HCT116 (cell line): Measurements from ENCODE around the gene RTN4. TPM values are rescaled to one million over a fixed set of nuclear protein-coding genes. Genes with fewer than 3 reads are reported as not detected.

Experiments
- ATAC-seq: fragments of 200-7000 bp; cut with Tn5 transposase; 2 replicates; pipeline ENCODE4 v1.9.1; 2020; ENCODE audit warnings: mild to moderate bottlenecking, moderate library complexity
- BruUV-seq: library from RNA; stranded (reverse); fragments of 400-500 nt; replicated peaks from 2 replicates; lab custom pipeline; 2021; lab: Mats Ljungman, UMichigan
- CTCF ChIA-PET: fragments of 300-600 bp; sonication (Branson Sonifier 250); formaldehyde crosslinking; loops from one replicate; lab custom pipeline; 2021; ENCODE audit warnings: antibody characterized with exemption; lab: Charles Lee
- POLR2A ChIA-PET: fragments of 300-600, 350-600 bp; sonication (Branson Sonifier 250); formaldehyde crosslinking; loops from one replicate; lab custom pipeline; 2021; ENCODE audit warnings: antibody characterized with exemption; lab: Charles Lee
- RAD21 ChIA-PET, 2 experiments: fragments of 300-600 bp; sonication (Branson Sonifier 250); formaldehyde crosslinking; loops; one replicate each; lab custom pipeline; 2023; ENCODE audit warnings: low total read pairs in 2 of 2; ENCODE audit not compliant: uncharacterized antibody in 2 of 2, unreplicated experiment in 2 of 2, low non-redundant PET in 1 of 2; lab: Charles Lee
- DNase-seq: peaks from one replicate; pipeline ENCODE4 v3.0.0-alpha.2; 2010; ENCODE audit warnings: low read depth, low spot score
- H2AFZ ChIP-seq: fragments of 200-600 bp; shearing (Covaris generic), sonication (generic); 2 replicates; pipeline ENCODE4 v1.6.1; 2017; ENCODE audit warnings: low read depth, mixed run types, mixed read lengths, antibody characterized with exemption, low read length; ENCODE audit not compliant: poor library complexity, severe bottlenecking
- H3K27ac ChIP-seq: 2 replicates; pipeline ENCODE4 v1.5.1; 2012; ENCODE audit warnings: low read depth, low read length
- H3K27me3 ChIP-seq: fragments of 200-600 bp; sonication (generic); 2 replicates; pipeline ENCODE4 v1.6.1; 2016; ENCODE audit warnings: mixed run types, low read length, mixed read lengths; ENCODE audit not compliant: insufficient read depth
- H3K36me3 ChIP-seq, 2 experiments: fragments of 200-500 bp in 1 of 2; fragments of 200-600 bp in 1 of 2; sonication (Bioruptor generic) in 1 of 2; sonication (generic) in 1 of 2; 2 replicates each; pipeline versions ENCODE4 v1.5.1 to v1.6.1; 2014 to 2016; ENCODE audit warnings: low read length in 2 of 2, inconsistent platforms in 1 of 2, mixed read lengths in 1 of 2, mixed run types in 1 of 2; ENCODE audit not compliant: insufficient read depth in 2 of 2, control insufficient read depth in 1 of 2
- H3K4me1 ChIP-seq, 2 experiments: fragments of 200-600 bp in 1 of 2; sonication (generic) in 1 of 2; 2 replicates each; pipeline versions ENCODE4 v1.5.1 to v1.6.1; 2012 to 2017; ENCODE audit warnings: low read length in 2 of 2, inconsistent platforms in 1 of 2, mild to moderate bottlenecking in 1 of 2, mixed read lengths in 1 of 2, mixed run types in 1 of 2, moderate library complexity in 1 of 2; ENCODE audit not compliant: insufficient read depth in 2 of 2, control insufficient read depth in 1 of 2
- H3K4me2 ChIP-seq: fragments of 200-600 bp; sonication (generic); 2 replicates; pipeline ENCODE4 v1.6.1; 2017; ENCODE audit warnings: mixed run types, low read length, mixed read lengths
- H3K4me3 ChIP-seq, 2 experiments: fragments of 200-600 bp in 1 of 2; sonication (generic) in 1 of 2; replicated peaks in 1 of 2; 2 replicates each; pipeline ENCODE4 v1.5.1; 2011 to 2016; ENCODE audit warnings: low read length in 2 of 2, control low read depth in 1 of 2, low read depth in 1 of 2, mild to moderate bottlenecking in 1 of 2, mixed read lengths in 1 of 2, mixed run types in 1 of 2
- H3K79me2 ChIP-seq: fragments of 200-600 bp; sonication (generic); 2 replicates; pipeline ENCODE4 v1.6.1; 2017; ENCODE audit warnings: mild to moderate bottlenecking, mixed run types, low read length, moderate library complexity, mixed read lengths; ENCODE audit not compliant: insufficient read depth
- H3K9ac ChIP-seq: fragments of 200-600 bp; sonication (generic); 2 replicates; pipeline ENCODE4 v1.6.1; 2016; ENCODE audit warnings: low read length, mixed read lengths
- H3K9me2 ChIP-seq: fragments of 200-600 bp; sonication (generic), shearing (Covaris generic); 2 replicates; pipeline ENCODE4 v1.6.1; 2017; ENCODE audit warnings: mixed run types, mild to moderate bottlenecking, moderate library complexity; ENCODE audit not compliant: insufficient read depth
- H3K9me3 ChIP-seq, 2 experiments: fragments of 200-500 bp in 1 of 2; fragments of 200-600 bp in 1 of 2; sonication (Bioruptor generic) in 1 of 2; sonication (generic) in 1 of 2; 2 replicates each; pipeline ENCODE4 v1.6.1; 2014 to 2017; ENCODE audit warnings: low read length in 2 of 2, mixed read lengths in 2 of 2, inconsistent platforms in 1 of 2, low read depth in 1 of 2, mild to moderate bottlenecking in 1 of 2, mixed run types in 1 of 2, moderate library complexity in 1 of 2; ENCODE audit not compliant: control insufficient read depth in 1 of 2, insufficient read depth in 1 of 2
- H4K20me1 ChIP-seq: fragments of 200-600 bp; sonication (generic), shearing (Covaris generic); 2 replicates; pipeline ENCODE4 v1.6.1; 2017; ENCODE audit warnings: mixed run types, mild to moderate bottlenecking, moderate library complexity; ENCODE audit not compliant: insufficient read depth
- EGR1 ChIP-seq: IDR thresholded peaks from 2 replicates; pipeline ENCODE4 v1.6.1; 2012; ENCODE audit warnings: low read depth
- ELF1 ChIP-seq: IDR thresholded peaks from 2 replicates; pipeline ENCODE4 v1.6.1; 2012; ENCODE audit warnings: low read depth, borderline replicate concordance
- FOSL1 ChIP-seq: IDR thresholded peaks from 2 replicates; pipeline ENCODE4 v1.6.1; 2012; ENCODE audit warnings: low read depth
- JUND ChIP-seq: IDR thresholded peaks from 2 replicates; pipeline ENCODE4 v1.6.1; 2012
- MAX ChIP-seq: IDR thresholded peaks from 2 replicates; pipeline ENCODE4 v1.6.1; 2012
- POLR2A ChIP-seq: IDR thresholded peaks from 2 replicates; pipeline ENCODE4 v1.7.0; 2011; ENCODE audit warnings: borderline replicate concordance; ENCODE audit not compliant: insufficient read depth, insufficient read length; ENCODE audit errors: extremely low read depth
- RAD21 ChIP-seq: IDR thresholded peaks from 2 replicates; pipeline ENCODE4 v1.6.1; 2012; ENCODE audit warnings: low read depth, mild to moderate bottlenecking
- SIN3A ChIP-seq: IDR thresholded peaks from 2 replicates; pipeline ENCODE4 v1.6.1; 2012; ENCODE audit warnings: low read depth
- SP1 ChIP-seq: IDR thresholded peaks from 2 replicates; pipeline ENCODE4 v1.6.1; 2012; ENCODE audit warnings: low read depth
- SRF ChIP-seq: IDR thresholded peaks from 2 replicates; pipeline ENCODE4 v1.6.1; 2012; ENCODE audit warnings: low read depth
- TCF7L2 ChIP-seq: IDR thresholded peaks from 2 replicates; pipeline ENCODE4 v1.7.0; 2011; ENCODE audit warnings: borderline replicate concordance, inconsistent platforms; ENCODE audit not compliant: insufficient read depth, insufficient read length; ENCODE audit errors: extremely low read depth
- YY1 ChIP-seq: IDR thresholded peaks from 2 replicates; pipeline ENCODE4 v1.6.1; 2011; ENCODE audit warnings: low read length, low read depth, moderate library complexity, mild to moderate bottlenecking; ENCODE audit not compliant: insufficient replicate concordance; ENCODE audit errors: extremely low read depth
- ZFX ChIP-seq: fragments of 450-650 bp; IDR thresholded peaks from 2 replicates; pipeline ENCODE4 v1.6.1; 2017
- ZNF274 ChIP-seq: fragments of 200-500 bp; sonication (Bioruptor generic); IDR thresholded peaks from 2 replicates; pipeline ENCODE4 v1.6.1; 2014; ENCODE audit warnings: mild to moderate bottlenecking, low read depth, low read length, inconsistent platforms
- intact Hi-C: fragments of 100-400 bp; cut with micrococcal nuclease; formaldehyde crosslinking; loops from 2 replicates; pipeline ENCODE4 v1.10.0; 2022
- total RNA-seq: library from RNA; stranded (reverse); gene quantifications from one replicate; pipeline ENCODE4 v1.2.1, GENCODE V29; 2021; ENCODE audit not compliant: unreplicated experiment
- TF ChIP-seq, protein P1 (sequence below), 3 experiments: fragments of 200-600 bp in 1 of 3; sonication (generic) in 1 of 3; IDR thresholded peaks in 2 of 3; conservative IDR thresholded peaks in 1 of 3; 2 replicates each; pipeline ENCODE4 v1.5.1; 2012 to 2017; ENCODE audit warnings: low read depth in 2 of 3, low read length in 2 of 3, antibody characterized with exemption in 1 of 3, borderline replicate concordance in 1 of 3, control low read depth in 1 of 3, mild to moderate bottlenecking in 1 of 3, mixed read lengths in 1 of 3, mixed run types in 1 of 3, moderate library complexity in 1 of 3; ENCODE audit not compliant: insufficient read depth in 1 of 3
- TF ChIP-seq, protein P2 (sequence below): IDR thresholded peaks from 2 replicates; pipeline ENCODE4 v1.6.1; 2012

The RTN4 gene
- total RNA-seq, 1 experiment from 2014 or later = 221 TPM

GRCh38 chr2:54952978-54953456, 97.2 kb downstream of the RTN4 start:
- no TSS peak for BruUV-seq
- RAD21 ChIA-PET = no interaction called here
- no peak overlapping the region for H3K27ac ChIP-seq
- no peaks in the 10 kb centered on the region for H3K27me3 ChIP-seq
- no peaks in the 10 kb centered on the region for H4K20me1 ChIP-seq
- H3K9ac ChIP-seq = no peak overlapping the region
- no peak overlapping the region for H2AFZ ChIP-seq
- intact Hi-C loops = no loop called here
- DNase-seq (no peak), ATAC-seq (no peak)
- H3K9me2 ChIP-seq = no peaks in the 10 kb centered on the region
- no peaks in the 10 kb centered on the region for H3K9me3 ChIP-seq
- TF ChIP-seq POLR2A = no peak
- TF ChIP-seq RAD21 = no peak
- TF ChIP-seq MAX = no peak
- TF ChIP-seq SP1 = no peak
- no peak for TF ChIP-seq SIN3A
- no peak for TF ChIP-seq YY1
- TF ChIP-seq FOSL1 = peak; percentile 30; the same call in 1 of the 2 replicates
- H3K4me3 ChIP-seq = no peak overlapping the region
- H3K36me3 ChIP-seq = no peaks in the 10 kb centered on the region
- peaks cover 0 to 12% of the 10 kb centered on the region in 2 experiments; a peak in 1 of 4 replicates for H3K4me1 ChIP-seq
- H3K79me2 ChIP-seq = no peaks in the 10 kb centered on the region
- CTCF ChIA-PET = no interaction called here
- 0 out of 2 replicates have a peak overlapping the region, but pooled peaks have one; percentile 17 for H3K4me2 ChIP-seq
- POLR2A ChIA-PET = no interaction called here

GRCh38 chr2:54952425-54952824, 97.8 kb downstream of the RTN4 start:
- peaks cover 0 to 12% of the 10 kb centered on the region in 2 experiments; a peak in 1 of 4 replicates for H3K4me1 ChIP-seq
- H3K9ac ChIP-seq = no peak overlapping the region
- no peak for ATAC-seq
- H3K9me2 ChIP-seq = no peaks in the 10 kb centered on the region
- ChIA-PET CTCF (no interaction called here), POLR2A (no interaction called here), RAD21 (no interaction called here)
- DNase-seq = no peak
- H3K4me2 ChIP-seq = 0 out of 2 replicates have a peak overlapping the region, but pooled peaks have one; percentile 17
- no peaks in the 10 kb centered on the region for H4K20me1 ChIP-seq
- H3K27ac ChIP-seq = no peak overlapping the region
- no TSS peak for BruUV-seq
- H3K9me3 ChIP-seq = no peaks in the 10 kb centered on the region
- H2AFZ ChIP-seq = no peak overlapping the region
- intact Hi-C loops = no loop called here
- H3K4me3 ChIP-seq = no peak overlapping the region
- no peaks in the 10 kb centered on the region for H3K79me2 ChIP-seq
- H3K36me3 ChIP-seq = no peaks in the 10 kb centered on the region
- TF ChIP-seq JUND (no peak), MAX (no peak), EGR1 (no peak), ZNF274 (no peak), ZFX (no peak), SIN3A (no peak), ELF1 (no peak), TCF7L2 (no peak), SRF (no peak), YY1 (no peak)
- TF ChIP-seq, protein P1, sequence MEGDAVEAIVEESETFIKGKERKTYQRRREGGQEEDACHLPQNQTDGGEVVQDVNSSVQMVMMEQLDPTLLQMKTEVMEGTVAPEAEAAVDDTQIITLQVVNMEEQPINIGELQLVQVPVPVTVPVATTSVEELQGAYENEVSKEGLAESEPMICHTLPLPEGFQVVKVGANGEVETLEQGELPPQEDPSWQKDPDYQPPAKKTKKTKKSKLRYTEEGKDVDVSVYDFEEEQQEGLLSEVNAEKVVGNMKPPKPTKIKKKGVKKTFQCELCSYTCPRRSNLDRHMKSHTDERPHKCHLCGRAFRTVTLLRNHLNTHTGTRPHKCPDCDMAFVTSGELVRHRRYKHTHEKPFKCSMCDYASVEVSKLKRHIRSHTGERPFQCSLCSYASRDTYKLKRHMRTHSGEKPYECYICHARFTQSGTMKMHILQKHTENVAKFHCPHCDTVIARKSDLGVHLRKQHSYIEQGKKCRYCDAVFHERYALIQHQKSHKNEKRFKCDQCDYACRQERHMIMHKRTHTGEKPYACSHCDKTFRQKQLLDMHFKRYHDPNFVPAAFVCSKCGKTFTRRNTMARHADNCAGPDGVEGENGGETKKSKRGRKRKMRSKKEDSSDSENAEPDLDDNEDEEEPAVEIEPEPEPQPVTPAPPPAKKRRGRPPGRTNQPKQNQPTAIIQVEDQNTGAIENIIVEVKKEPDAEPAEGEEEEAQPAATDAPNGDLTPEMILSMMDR (IDR thresholded peaks at IDR 0.05 in 2 of 3, conservative IDR thresholded peaks at IDR 0.05 in 1 of 3; ENCODE audit: borderline replicate concordance in 1 of 3, insufficient read depth in 1 of 3, low read depth in 2 of 3, low read length in 2 of 3) = no peak
- TF ChIP-seq, protein P2, sequence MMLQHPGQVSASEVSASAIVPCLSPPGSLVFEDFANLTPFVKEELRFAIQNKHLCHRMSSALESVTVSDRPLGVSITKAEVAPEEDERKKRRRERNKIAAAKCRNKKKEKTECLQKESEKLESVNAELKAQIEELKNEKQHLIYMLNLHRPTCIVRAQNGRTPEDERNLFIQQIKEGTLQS = no peak
- no peaks in the 10 kb centered on the region for H3K27me3 ChIP-seq
